ENCODE data around the gene RPS6KA4. TPM values are rescaled to one million over a fixed set of nuclear protein-coding genes. Genes with fewer than 3 reads are reported as not detected.
"Not testable (repeated sequence)": the region's sequence is repeated elsewhere in the genome, so short reads cannot be mapped to it uniquely, and the experiment has no call there.

The RPS6KA4 gene
- total RNA-seq, 6 donors from 2014 or later: 16.3 to 93.2 (median 46.7) TPM

GRCh38 chr11:64321533-64321932 lies 37.4 kb upstream of the RPS6KA4 start:
- no peak for TF ChIP-seq CTCF (IDR thresholded peaks at IDR 0.05)
- TF ChIP-seq EP300 (IDR thresholded peaks at IDR 0.05): peak in 1 of 4 donors; percentile 15
- peak in 1 of 4 donors; percentile 65 for TF ChIP-seq POLR2A (IDR thresholded peaks at IDR 0.05)
- peak; percentile 27 to 29 for TF ChIP-seq POLR2AphosphoS5 (IDR thresholded peaks at IDR 0.05)
- 75 to 76% methylated on average over 5 of the region's 5 CpGs for WGBS, 2 donors
- DNase-seq (peak in 1 of 2 donors; percentile 82), ATAC-seq (ENCODE audit: low FRiP score in 2 of 2) (peak in 1 of 2 donors; percentile 64)
- H3K4me1 ChIP-seq: peaks cover 18 to 53% (median 37%) of the 10 kb centered on the region in 4 donors
- peaks cover 0 to 13% (median 10%) of the 10 kb centered on the region in 4 donors for H3K36me3 ChIP-seq
- H3K27me3 ChIP-seq: no peaks in the 10 kb centered on the region
- peak overlapping the region; percentile 90 to 98 (median 94) for H3K27ac ChIP-seq
- H3K4me3 ChIP-seq: no peak overlapping the region
- no peaks in the 10 kb centered on the region for H3K9me3 ChIP-seq

GRCh38 chr11:64322925-64323260 lies 36.1 kb upstream of the RPS6KA4 start:
- Histone ChIP-seq H3K4me1 (peaks cover 18 to 47% (median 32%) of the 10 kb centered on the region in 4 donors), H3K27ac (peak overlapping the region in 3 of 4 donors; percentile 69 to 97 (median 90)), H3K27me3 (no peaks in the 10 kb centered on the region), H3K36me3 (peaks cover 0 to 13% (median 10%) of the 10 kb centered on the region in 4 donors), H3K9me3 (no peaks in the 10 kb centered on the region), H3K4me3 (no peak overlapping the region)
- TF ChIP-seq CTCF (IDR thresholded peaks at IDR 0.05): no peak
- no peak for TF ChIP-seq POLR2AphosphoS5 (IDR thresholded peaks at IDR 0.05)
- no peak for TF ChIP-seq POLR2A (IDR thresholded peaks at IDR 0.05)
- no peak for TF ChIP-seq EP300 (IDR thresholded peaks at IDR 0.05)
- DNase-seq: no peak
- ATAC-seq (ENCODE audit: low FRiP score in 2 of 2): no peak
- 71 to 75% methylated on average over 5 to 7 of the region's 7 CpGs for whole genome bisulfite sequencing, 2 donors

- H3K36me3 ChIP-seq: peaks cover 0 to 13% (median 10%) of the 10 kb centered on the region in 4 donors
- H3K4me3 ChIP-seq: no peak overlapping the region
- H3K4me1 ChIP-seq: peaks cover 18 to 47% (median 32%) of the 10 kb centered on the region in 4 donors
- TF ChIP-seq POLR2AphosphoS5 (IDR thresholded peaks at IDR 0.05) (no peak), CTCF (IDR thresholded peaks at IDR 0.05) (no peak), POLR2A (IDR thresholded peaks at IDR 0.05) (no peak), EP300 (IDR thresholded peaks at IDR 0.05) (no peak)
- H3K27me3 ChIP-seq: no peaks in the 10 kb centered on the region
- WGBS, 2 donors: 59 to 64% methylated on average over 3 to 5 of the region's 5 CpGs
- ATAC-seq (ENCODE audit: low FRiP score in 2 of 2) (no peak), DNase-seq (no peak)
- H3K9me3 ChIP-seq: no peaks in the 10 kb centered on the region
- peak overlapping the region in 1 of 4 donors; percentile 27 for H3K27ac ChIP-seq
These were observed 35.6 kb upstream of the RPS6KA4 start for GRCh38 chr11:64323373-64323772.

- H3K9me3 ChIP-seq; H3K4me3 ChIP-seq; ATAC-seq (ENCODE audit: low FRiP score in 2 of 2); H3K27me3 ChIP-seq: not testable (repeated sequence)
- peaks cover 15 to 41% (median 29%) of the 10 kb centered on the region in 4 donors for H3K4me1 ChIP-seq
- 86 to 100% methylated on average over 1 to 4 of the region's 4 CpGs for WGBS, 2 donors
- peak in 1 of 2 donors; percentile 39 for DNase-seq
- H3K27ac ChIP-seq: peak overlapping the region in 2 of 4 donors; percentile 7 to 27
- peaks cover 0 to 13% (median 10%) of the 10 kb centered on the region in 4 donors for H3K36me3 ChIP-seq
These were observed 35.0 kb upstream of the RPS6KA4 start for GRCh38 chr11:64323984-64324383.

- ATAC-seq (ENCODE audit: low FRiP score in 2 of 2) (no peak), DNase-seq (no peak)
- H3K36me3 ChIP-seq: peaks cover 0 to 13% (median 10%) of the 10 kb centered on the region in 4 donors
- no peak for TF ChIP-seq POLR2AphosphoS5 (IDR thresholded peaks at IDR 0.05)
- no peak overlapping the region for H3K4me3 ChIP-seq
- no peak overlapping the region for H3K27ac ChIP-seq
- no peaks in the 10 kb centered on the region for H3K27me3 ChIP-seq
- H3K9me3 ChIP-seq: no peaks in the 10 kb centered on the region
- peaks cover 10 to 41% (median 21%) of the 10 kb centered on the region in 4 donors for H3K4me1 ChIP-seq
- WGBS, 2 donors: 85 to 89% methylated on average over 11 of the region's 11 CpGs
These were observed 34.1 kb upstream of the RPS6KA4 start for GRCh38 chr11:64324692-64325469.
